IMR-90 (cell line): ENCODE data around the gene SNAPIN. TPM values are rescaled to one million over a fixed set of nuclear protein-coding genes. Genes with fewer than 3 reads are reported as not detected.
A peak's percentile ranks its signal among the peaks of the same experiment; 100 is the strongest.

Experiments used
- ATAC-seq: fragments of 200-7000 bp; cut with Tn5 transposase; 2 replicates; pipeline ENCODE4 v1.9.1; 2020; ENCODE audit warnings: low read depth, mild to moderate bottlenecking, moderate library complexity
- BruUV-seq: library from RNA; stranded (reverse); fragments of 400-500 nt; replicated peaks from 2 replicates; lab custom pipeline; 2021; lab: Mats Ljungman, UMichigan
- CTCF ChIA-PET: fragments of 300-600 bp; formaldehyde crosslinking; extraction: SDS; loops from one replicate; lab custom pipeline; 2021; ENCODE audit warnings: antibody characterized with exemption; lab: Yijun Ruan, JAX
- POLR2A ChIA-PET: fragments of 300-600 bp; sonication (Branson Sonifier 250); formaldehyde crosslinking; loops from one replicate; lab custom pipeline; 2022; ENCODE audit warnings: antibody characterized with exemption; ENCODE audit not compliant: unreplicated experiment; lab: Charles Lee
- DNase-seq: peaks from one replicate; pipeline ENCODE4 v3.0.0; 2013
- H2AFZ ChIP-seq: replicated peaks from 2 replicates; pipeline ENCODE3; 2013; ENCODE audit warnings: low read length, mild to moderate bottlenecking; ENCODE audit not compliant: poor library complexity
- H2AK5ac ChIP-seq: 2 replicates; pipeline ENCODE4 v1.6.1; 2013; ENCODE audit warnings: low read depth, low read length, inconsistent platforms
- H2AK9ac ChIP-seq: replicated peaks from 2 replicates; pipeline ENCODE3; 2013; ENCODE audit warnings: mild to moderate bottlenecking, low read depth, low read length, moderate library complexity; ENCODE audit not compliant: poor library complexity
- H2BK120ac ChIP-seq: 2 replicates; pipeline ENCODE4 v1.6.1; 2013; ENCODE audit warnings: low read depth, low read length, inconsistent platforms
- H2BK15ac ChIP-seq: 3 replicates; pipeline ENCODE4 v1.6.1; 2013; ENCODE audit warnings: low read depth, low read length, inconsistent platforms
- H2BK20ac ChIP-seq: 2 replicates; pipeline ENCODE4 v1.6.1; 2013; ENCODE audit warnings: low read depth, mild to moderate bottlenecking, inconsistent platforms, low read length, moderate library complexity
- H2BK5ac ChIP-seq: 2 replicates; pipeline ENCODE4 v1.6.1; 2013; ENCODE audit warnings: mild to moderate bottlenecking, low read depth, low read length, inconsistent platforms; ENCODE audit not compliant: poor library complexity, severe bottlenecking
- H3K14ac ChIP-seq: replicated peaks from 2 replicates; pipeline ENCODE4 v1.6.1; 2013; ENCODE audit warnings: low read depth, low read length, inconsistent platforms
- H3K18ac ChIP-seq: 2 replicates; pipeline ENCODE4 v1.6.1; 2013; ENCODE audit warnings: low read depth, low read length, control low read depth
- H3K23ac ChIP-seq: 2 replicates; pipeline ENCODE4 v1.6.1; 2013; ENCODE audit warnings: low read depth, low read length, inconsistent platforms
- H3K27ac ChIP-seq: 2 replicates; pipeline ENCODE4 v1.5.1; 2013; ENCODE audit warnings: mild to moderate bottlenecking, control low read depth, low read length; ENCODE audit not compliant: insufficient read depth
- H3K27me3 ChIP-seq: 2 replicates; pipeline ENCODE4 v1.6.1; 2013; ENCODE audit warnings: low read length; ENCODE audit not compliant: control insufficient read depth, insufficient read depth
- H3K36me3 ChIP-seq: 2 replicates; pipeline ENCODE4 v1.6.1; 2013; ENCODE audit warnings: low read length, mixed read lengths; ENCODE audit not compliant: control insufficient read depth, insufficient read depth
- H3K4ac ChIP-seq: 2 replicates; pipeline ENCODE4 v1.6.1; 2013; ENCODE audit warnings: low read depth, low read length, inconsistent platforms
- H3K4me1 ChIP-seq: 2 replicates; pipeline ENCODE4 v1.6.1; 2013; ENCODE audit warnings: low read length, mixed read lengths; ENCODE audit not compliant: control insufficient read depth, insufficient read depth
- H3K4me2 ChIP-seq: 2 replicates; pipeline ENCODE4 v1.6.1; 2013; ENCODE audit warnings: low read depth, mild to moderate bottlenecking, control low read depth, low read length, moderate library complexity
- H3K4me3 ChIP-seq: 2 replicates; pipeline ENCODE4 v1.5.1; 2013; ENCODE audit warnings: low read depth, mild to moderate bottlenecking, control low read depth, low read length, moderate library complexity; ENCODE audit not compliant: insufficient read depth
- H3K56ac ChIP-seq: 2 replicates; pipeline ENCODE4 v1.6.1; 2013; ENCODE audit warnings: low read length, inconsistent platforms; ENCODE audit not compliant: insufficient read depth; ENCODE audit errors: extremely low read depth
- H3K79me1 ChIP-seq, 2 experiments: 2 replicates each; pipeline ENCODE4 v1.6.1; 2013; ENCODE audit warnings: low read length in 2 of 2, inconsistent platforms in 1 of 2, low read depth in 1 of 2
- H3K9ac ChIP-seq: 2 replicates; pipeline ENCODE4 v1.6.1; 2013; ENCODE audit warnings: low read depth, low read length, control low read depth
- H3K9me1 ChIP-seq: 2 replicates; pipeline ENCODE4 v1.6.1; 2013; ENCODE audit warnings: low read length, inconsistent platforms; ENCODE audit not compliant: insufficient read depth
- H3K9me3 ChIP-seq: 2 replicates; pipeline ENCODE4 v1.6.1; 2013; ENCODE audit warnings: low read length; ENCODE audit not compliant: control insufficient read depth, insufficient read depth
- H4K20me1 ChIP-seq: 2 replicates; pipeline ENCODE4 v1.6.1; 2013; ENCODE audit warnings: low read length, inconsistent platforms; ENCODE audit not compliant: insufficient read depth
- H4K5ac ChIP-seq: 2 replicates; pipeline ENCODE4 v1.6.1; 2013; ENCODE audit warnings: mild to moderate bottlenecking, low read depth, low read length, control low read depth
- H4K8ac ChIP-seq, 2 experiments: 2 replicates each; pipeline ENCODE4 v1.6.1; 2013; ENCODE audit warnings: low read depth in 2 of 2, low read length in 2 of 2, control low read depth in 1 of 2, inconsistent platforms in 1 of 2
- H4K91ac ChIP-seq: 2 replicates; pipeline ENCODE4 v1.6.1; 2013; ENCODE audit warnings: low read depth, low read length, inconsistent platforms; ENCODE audit not compliant: insufficient read depth
- SMC3 ChIP-seq: fragments of 150-350 bp; IDR thresholded peaks from 2 replicates; pipeline ENCODE4 v1.6.1; 2016; ENCODE audit warnings: low read depth, mild to moderate bottlenecking, antibody characterized with exemption, low read length, moderate library complexity
- WGBS, 2 experiments: methylation state at CpG; one replicate each; pipeline versions ENCODE4 v1.1.5 to v1.1.7; 2013; ENCODE audit warnings: missing lambda C conversion rate in 2 of 2; ENCODE audit not compliant: insufficient read length in 1 of 2; ENCODE audit errors: extremely low coverage in 2 of 2; 5-methylcytosine and 5-hydroxymethylcytosine counted together
- dilution Hi-C: fragments of 300-500 bp; cut with HindIII; formaldehyde crosslinking; loops from one replicate; pipeline ENCODE4 v1.14.3; 2018; ENCODE audit warnings: low sequenced_read_pairs; ENCODE audit not compliant: unreplicated experiment
- in situ Hi-C: fragments of 300-500 bp; cut with MboI; formaldehyde crosslinking; loops from 3 replicates; pipeline ENCODE4 v1.14.3; 2019; ENCODE audit warnings: low sequenced_read_pairs, inconsistent platforms, mixed read lengths
- intact Hi-C: fragments of 100-400 bp; cut with micrococcal nuclease; formaldehyde crosslinking; loops from 2 replicates; pipeline ENCODE4 v1.10.0; 2022
- polyA plus RNA-seq, 3 experiments: library from polyadenylated mRNA; depleted of rRNA; stranded (reverse); fragments of >200 nt; gene quantifications; 2 replicates each; pipeline ENCODE4 v1.2.3, GENCODE V29; 2012; ENCODE audit warnings: low replicate concordance in 1 of 3
- total RNA-seq: library from RNA; depleted of rRNA; stranded (reverse); fragments of >200 nt; gene quantifications from 2 replicates; pipeline ENCODE4 v1.2.3, GENCODE V29; 2012

The SNAPIN gene
- total and polyA plus RNA-seq, 2 of the 4 experiments (the other 2 are of a cell fraction): 37.4 to 40.9 TPM

GRCh38 chr1:153624965-153625611, 33.4 kb upstream of the SNAPIN start:
- Histone ChIP-seq H3K9ac (no peak overlapping the region), H3K14ac (peak overlapping the region; percentile 48; the same call in 1 of the 2 replicates), H3K9me1 (peaks cover 27% of the 10 kb centered on the region), H3K27ac (no peak overlapping the region), H2BK20ac (no peak overlapping the region), H4K20me1 (no peaks in the 10 kb centered on the region), H2BK120ac (no peak overlapping the region), H3K9me3 (no peaks in the 10 kb centered on the region), H3K18ac (no peak overlapping the region), H3K36me3 (peaks cover 16% of the 10 kb centered on the region), H3K4me1 (peaks cover 14% of the 10 kb centered on the region), H3K56ac (no peak overlapping the region), H4K91ac (0 out of 2 replicates have a peak overlapping the region, but pooled peaks have one; percentile 3), H2AFZ (no peak overlapping the region), H2BK15ac (0 out of 3 replicates have a peak overlapping the region, but pooled peaks have one; percentile 11), H3K4me2 (no peak overlapping the region; the same call in 1 of the 2 replicates), H3K4ac (peak overlapping the region; percentile 60; the same call in 1 of the 2 replicates), H2BK5ac (no peak overlapping the region), H2AK9ac (peak overlapping the region; percentile 45), H3K79me1 (peaks cover 24 to 41% of the 10 kb centered on the region in 2 experiments), H3K27me3 (no peaks in the 10 kb centered on the region), H3K23ac (peak overlapping the region; percentile 60), H3K4me3 (no peak overlapping the region), H4K8ac (peak overlapping the region in 1 of 2 experiments; percentile 5; a peak in 1 of 4 replicates), H2AK5ac (peak overlapping the region; percentile 7; the same call in 1 of the 2 replicates), H4K5ac (no peak overlapping the region)
- DNase-seq (no peak), ATAC-seq (no peak)
- intact Hi-C loops (loop anchor here (5.0 kb wide), 1 partner anchor 93 kb away; no protein-coding TSS in a partner anchor), in situ Hi-C loops (no loop called here), dilution Hi-C loops (no loop called here)
- no peak for TF ChIP-seq SMC3
- CTCF ChIA-PET: interaction anchor here (1.5 kb wide), 1 partner anchor 52 kb away, joined by 3 read pairs; no protein-coding TSS in a partner anchor
- WGBS, 2 experiments: 80% methylated on average over 2 of the region's 10 CpGs; no CpG with 5 or more reads in 1 of the 2 experiments
- POLR2A ChIA-PET: no interaction called here
- BruUV-seq: no TSS peak
